Activated CD4-positive, alpha-beta T cell treated with anti-CD3 and anti-CD28 coated beads, Interleukin-2, amount 10 ng/mL, durations not matched to agents 24 days and 14 days (primary cell): ENCODE data around the gene CEACAM8. TPM values are rescaled to one million over a fixed set of nuclear protein-coding genes. Genes with fewer than 3 reads are reported as not detected.

Experiments
- DNase-seq: peaks from one replicate; pipeline ENCODE4 v3.0.0; 2022
- H3K27ac Mint-ChIP-seq: one replicate; pipeline ENCODE4 v1.8.0; 2022; ENCODE audit warnings: mild to moderate bottlenecking, mixed read lengths
- H3K27me3 Mint-ChIP-seq: one replicate; pipeline ENCODE4 v1.8.0; 2022; ENCODE audit warnings: mixed read lengths
- H3K36me3 Mint-ChIP-seq: one replicate; pipeline ENCODE4 v1.8.0; 2022; ENCODE audit warnings: low read depth, mild to moderate bottlenecking, mixed read lengths
- H3K4me1 Mint-ChIP-seq: one replicate; pipeline ENCODE4 v1.8.0; 2021; ENCODE audit warnings: mixed read lengths
- H3K4me3 Mint-ChIP-seq: one replicate; pipeline ENCODE4 v1.8.0; 2022; ENCODE audit warnings: mild to moderate bottlenecking, moderate library complexity, mixed read lengths
- H3K9me3 Mint-ChIP-seq: one replicate; pipeline ENCODE4 v1.8.0; 2021; ENCODE audit warnings: mixed read lengths
- intact Hi-C: fragments of 100-400 bp; cut with micrococcal nuclease; formaldehyde crosslinking; loops from one replicate; pipeline ENCODE4 v1.15.1; 2023
- total RNA-seq: library from RNA; stranded (reverse); gene quantifications from 2 replicates; pipeline ENCODE4 v1.2.3, GENCODE V29; 2022

Gene CEACAM8
- total RNA-seq, 1 donor from 2014 or later, result not detected

GRCh38 chr19:42601811-42602443 is 7.2 kb upstream of the CEACAM8 start:
- Mint-ChIP-seq H3K27ac (no peak overlapping the region), H3K27me3 (no peaks in the 10 kb centered on the region), H3K4me3 (no peak overlapping the region), H3K36me3 (no peaks in the 10 kb centered on the region), H3K4me1 (no peaks in the 10 kb centered on the region), H3K9me3 (no peaks in the 10 kb centered on the region)
- intact Hi-C loops, result no loop called here
- DNase-seq, result peak; percentile 82

GRCh38 chr19:42596391-42597072 is 1.8 kb upstream of the CEACAM8 start:
- Mint-ChIP-seq H3K4me3 (no peak overlapping the region), H3K4me1 (no peaks in the 10 kb centered on the region), H3K27ac (no peak overlapping the region), H3K27me3 (no peaks in the 10 kb centered on the region), H3K9me3 (no peaks in the 10 kb centered on the region), H3K36me3 (no peaks in the 10 kb centered on the region)
- intact Hi-C loops, result loop anchor here (1.0 kb wide), 1 partner anchor 29 kb away; no protein-coding TSS in a partner anchor
- DNase-seq, result peak; percentile 79

- Mint-ChIP-seq H3K4me3 (no peak overlapping the region), H3K27me3 (no peaks in the 10 kb centered on the region), H3K4me1 (no peaks in the 10 kb centered on the region), H3K36me3 (no peaks in the 10 kb centered on the region), H3K27ac (no peak overlapping the region), H3K9me3 (no peaks in the 10 kb centered on the region)
- intact Hi-C loops, result loop anchor here (1.0 kb wide), 1 partner anchor 28 kb away; no protein-coding TSS in a partner anchor
- no peak for DNase-seq
Observed at GRCh38 chr19:42595550-42596172, 937 bp upstream of the CEACAM8 start.

GRCh38 chr19:42589792-42590191 is 4.9 kb downstream of the CEACAM8 start:
- no peaks in the 10 kb centered on the region for H3K4me1 Mint-ChIP-seq

GRCh38 chr19:42584466-42584865 is 10.3 kb downstream of the CEACAM8 start:
- intact Hi-C loops, result no loop called here
- Mint-ChIP-seq H3K27ac (no peak overlapping the region), H3K36me3 (no peaks in the 10 kb centered on the region)

More at GRCh38 chr19:42589792-42590191, 4.9 kb downstream of the CEACAM8 start:
- intact Hi-C loops, result no loop called here
- Mint-ChIP-seq H3K9me3 (no peaks in the 10 kb centered on the region), H3K27ac (no peak overlapping the region), H3K27me3 (peaks cover 9% of the 10 kb centered on the region), H3K36me3 (no peaks in the 10 kb centered on the region), H3K4me3 (no peak overlapping the region)
- no peak for DNase-seq

GRCh38 chr19:42577016-42577415 is 17.7 kb downstream of the CEACAM8 start:
- Mint-ChIP-seq H3K27me3 (peaks cover 26% of the 10 kb centered on the region), H3K27ac (no peak overlapping the region), H3K4me1 (no peaks in the 10 kb centered on the region), H3K4me3 (no peak overlapping the region), H3K36me3 (no peaks in the 10 kb centered on the region), H3K9me3 (no peaks in the 10 kb centered on the region)
- no peak for DNase-seq
- intact Hi-C loops, result no loop called here

More at GRCh38 chr19:42584466-42584865, 10.3 kb downstream of the CEACAM8 start:
- Mint-ChIP-seq H3K9me3 (no peaks in the 10 kb centered on the region), H3K4me1 (no peaks in the 10 kb centered on the region), H3K4me3 (no peak overlapping the region), H3K27me3 (peaks cover 23% of the 10 kb centered on the region)
- DNase-seq, result no peak

GRCh38 chr19:42576241-42576640 is 18.5 kb downstream of the CEACAM8 start:
- peaks cover 26% of the 10 kb centered on the region for H3K27me3 Mint-ChIP-seq
- no peaks in the 10 kb centered on the region for H3K36me3 Mint-ChIP-seq
- H3K9me3 Mint-ChIP-seq, result no peaks in the 10 kb centered on the region
- H3K4me3 Mint-ChIP-seq, result no peak overlapping the region
- no peaks in the 10 kb centered on the region for H3K4me1 Mint-ChIP-seq
- DNase-seq, result no peak
- H3K27ac Mint-ChIP-seq, result no peak overlapping the region
- intact Hi-C loops, result no loop called here

GRCh38 chr19:42573642-42574041 is 21.1 kb downstream of the CEACAM8 start:
- DNase-seq, result no peak
- no peaks in the 10 kb centered on the region for H3K36me3 Mint-ChIP-seq
- no peak overlapping the region for H3K4me3 Mint-ChIP-seq
- no peak overlapping the region for H3K27ac Mint-ChIP-seq
- H3K4me1 Mint-ChIP-seq, result no peaks in the 10 kb centered on the region
- intact Hi-C loops, result no loop called here
- peaks cover 27% of the 10 kb centered on the region for H3K27me3 Mint-ChIP-seq
- no peaks in the 10 kb centered on the region for H3K9me3 Mint-ChIP-seq

GRCh38 chr19:42571116-42571515 is 23.6 kb downstream of the CEACAM8 start:
- Mint-ChIP-seq H3K4me3 (no peak overlapping the region), H3K36me3 (no peaks in the 10 kb centered on the region), H3K4me1 (peaks cover 2% of the 10 kb centered on the region), H3K27ac (no peak overlapping the region), H3K27me3 (peaks cover 31% of the 10 kb centered on the region), H3K9me3 (no peaks in the 10 kb centered on the region)
- intact Hi-C loops, result no loop called here
- no peak for DNase-seq

- Mint-ChIP-seq H3K9me3 (no peaks in the 10 kb centered on the region), H3K36me3 (no peaks in the 10 kb centered on the region), H3K27me3 (peaks cover 32% of the 10 kb centered on the region), H3K27ac (no peak overlapping the region), H3K4me1 (peaks cover 2% of the 10 kb centered on the region), H3K4me3 (no peak overlapping the region)
- DNase-seq, result no peak
- intact Hi-C loops, result no loop called here
Observed at GRCh38 chr19:42569193-42569592, 25.5 kb downstream of the CEACAM8 start.

GRCh38 chr19:42568006-42568405 is 26.7 kb downstream of the CEACAM8 start:
- no peak overlapping the region for H3K27ac Mint-ChIP-seq
- peaks cover 22% of the 10 kb centered on the region for H3K27me3 Mint-ChIP-seq
- H3K36me3 Mint-ChIP-seq, result no peaks in the 10 kb centered on the region
- H3K4me3 Mint-ChIP-seq, result no peak overlapping the region
- H3K4me1 Mint-ChIP-seq, result peaks cover 2% of the 10 kb centered on the region
- H3K9me3 Mint-ChIP-seq, result no peaks in the 10 kb centered on the region
- DNase-seq, result no peak
- intact Hi-C loops, result no loop called here

- H3K27me3 Mint-ChIP-seq, result peaks cover 20% of the 10 kb centered on the region
- no peak for DNase-seq
- no peak overlapping the region for H3K4me3 Mint-ChIP-seq
- no peaks in the 10 kb centered on the region for H3K36me3 Mint-ChIP-seq
- intact Hi-C loops, result loop anchor here (1.0 kb wide), 1 partner anchor 29 kb away; no protein-coding TSS in a partner anchor
- H3K4me1 Mint-ChIP-seq, result peaks cover 2% of the 10 kb centered on the region
- no peak overlapping the region for H3K27ac Mint-ChIP-seq
- H3K9me3 Mint-ChIP-seq, result no peaks in the 10 kb centered on the region
Observed at GRCh38 chr19:42567567-42567966, 27.2 kb downstream of the CEACAM8 start.

GRCh38 chr19:42563352-42564210 is 31.1 kb downstream of the CEACAM8 start:
- H3K27ac Mint-ChIP-seq, result no peak overlapping the region
- no peaks in the 10 kb centered on the region for H3K36me3 Mint-ChIP-seq
- no peak overlapping the region for H3K4me3 Mint-ChIP-seq
- H3K9me3 Mint-ChIP-seq, result no peaks in the 10 kb centered on the region
- H3K27me3 Mint-ChIP-seq, result peaks cover 26% of the 10 kb centered on the region
- intact Hi-C loops, result no loop called here
- peak; percentile 71 for DNase-seq
- peaks cover 2% of the 10 kb centered on the region for H3K4me1 Mint-ChIP-seq
